Mesodermal cell (in vitro differentiated cells): ENCODE data around the gene GOLGA6A.
"Not testable (repeated sequence)": the region's sequence is repeated elsewhere in the genome, so short reads cannot be mapped to it uniquely, and the experiment has no call there.

Source experiments
- H3K27ac ChIP-seq: 2 replicates; pipeline ENCODE4 v1.7.0; 2013; ENCODE audit warnings: mild to moderate bottlenecking, low read depth, low read length, moderate library complexity; ENCODE audit not compliant: severe bottlenecking
- H3K36me3 ChIP-seq: 2 replicates; pipeline ENCODE4 v1.7.1; 2013; ENCODE audit warnings: mild to moderate bottlenecking, low read length, moderate library complexity; ENCODE audit not compliant: control insufficient read depth, insufficient read depth
- H3K4me1 ChIP-seq: one replicate; pipeline ENCODE4 v1.7.1; 2013; ENCODE audit warnings: mild to moderate bottlenecking, low read length; ENCODE audit not compliant: insufficient read depth, control insufficient read depth, poor library complexity, severe bottlenecking
- H3K4me3 ChIP-seq: 2 replicates; pipeline ENCODE4 v1.7.0; 2013; ENCODE audit warnings: low read length, control low read depth, mild to moderate bottlenecking; ENCODE audit not compliant: insufficient read depth, poor library complexity, severe bottlenecking; ENCODE audit errors: extremely low read depth
- H3K9me3 ChIP-seq: 2 replicates; pipeline ENCODE4 v1.7.1; 2013; ENCODE audit warnings: mild to moderate bottlenecking, low read length, moderate library complexity; ENCODE audit not compliant: control insufficient read depth
- WGBS, 2 experiments: methylation state at CpG; one replicate each; pipeline ENCODE4 v1.1.5; 2013; ENCODE audit warnings: missing lambda C conversion rate in 2 of 2; ENCODE audit not compliant: insufficient coverage in 2 of 2; 5-methylcytosine and 5-hydroxymethylcytosine counted together

GOLGA6A gene

DNA sequence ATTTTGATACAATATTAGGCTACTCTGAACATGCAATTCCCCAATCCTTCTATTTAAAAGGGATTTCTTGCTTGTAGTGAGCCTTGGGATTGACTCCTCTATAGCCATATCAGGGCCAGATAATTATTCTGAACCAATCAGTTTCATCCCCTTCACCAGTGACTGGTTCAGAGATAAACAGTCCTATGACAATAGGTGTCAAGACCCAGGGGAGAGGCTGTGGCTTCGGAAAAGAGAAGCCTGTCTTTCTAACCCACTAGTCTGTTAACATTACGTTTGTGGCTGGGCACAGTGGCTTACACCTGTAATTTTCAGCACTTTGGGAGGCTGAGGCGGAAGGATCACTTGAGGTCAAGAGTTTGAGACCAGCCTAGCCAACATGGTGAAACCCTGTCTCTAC lies 41.8 kb upstream of the GOLGA6A start:
- Histone ChIP-seq H3K4me1 (peaks cover 21% of the 10 kb centered on the region), H3K9me3 (no peaks in the 10 kb centered on the region), H3K36me3 (no peaks in the 10 kb centered on the region), H3K4me3 (no peak overlapping the region), H3K27ac (no peak overlapping the region)
- WGBS, 2 experiments: 81 to 94% methylated on average over 2 to 3 of the region's 3 CpGs

DNA sequence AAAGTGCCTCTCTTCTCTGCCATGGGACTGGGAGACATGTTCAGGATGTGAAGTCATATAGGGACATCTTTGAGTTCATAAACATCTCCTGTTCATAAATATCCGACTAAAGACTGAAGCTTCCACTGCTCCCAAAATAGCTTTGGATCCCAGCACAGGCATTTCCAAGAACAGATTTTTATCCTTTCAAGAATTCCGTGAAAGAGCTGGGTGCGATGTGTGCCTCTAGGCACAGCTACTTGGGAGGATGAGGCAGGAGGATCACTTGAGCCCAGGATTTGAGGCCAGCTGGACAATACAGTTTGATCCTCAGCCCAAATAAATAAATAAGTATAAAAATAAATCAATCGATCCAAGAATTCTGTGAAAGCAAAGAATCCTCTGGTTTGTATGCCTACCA lies 41.3 kb upstream of the GOLGA6A start:
- Histone ChIP-seq H3K9me3 (no peaks in the 10 kb centered on the region), H3K36me3 (no peaks in the 10 kb centered on the region), H3K4me3 (no peak overlapping the region), H3K27ac (no peak overlapping the region), H3K4me1 (peaks cover 17% of the 10 kb centered on the region)
- WGBS, 2 experiments: 90 to 100% methylated on average over 1 to 2 of the region's 4 CpGs

DNA sequence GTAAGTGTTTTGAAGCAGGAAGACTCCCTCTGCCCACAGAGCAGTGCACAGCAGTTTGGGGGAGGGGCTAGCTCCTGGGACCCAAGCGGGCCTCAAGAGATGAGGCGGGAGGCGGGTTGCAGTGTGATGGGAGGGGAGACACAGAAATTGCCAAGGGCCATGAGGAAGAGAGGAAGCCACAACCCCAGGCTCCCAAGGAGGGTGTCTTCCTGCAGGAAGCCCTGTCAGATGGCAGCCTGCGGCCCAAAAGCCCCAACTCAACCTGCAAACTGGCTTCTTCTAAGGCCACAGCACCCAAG lies 40.7 kb upstream of the GOLGA6A start:
- H3K36me3 ChIP-seq: no peaks in the 10 kb centered on the region
- no CpG with 5 or more reads among the region's 4 CpGs for WGBS, 2 experiments
- no peak overlapping the region for H3K27ac ChIP-seq
- H3K4me1 ChIP-seq: peaks cover 11% of the 10 kb centered on the region
- H3K4me3 ChIP-seq: no peak overlapping the region
- H3K9me3 ChIP-seq: no peaks in the 10 kb centered on the region

DNA sequence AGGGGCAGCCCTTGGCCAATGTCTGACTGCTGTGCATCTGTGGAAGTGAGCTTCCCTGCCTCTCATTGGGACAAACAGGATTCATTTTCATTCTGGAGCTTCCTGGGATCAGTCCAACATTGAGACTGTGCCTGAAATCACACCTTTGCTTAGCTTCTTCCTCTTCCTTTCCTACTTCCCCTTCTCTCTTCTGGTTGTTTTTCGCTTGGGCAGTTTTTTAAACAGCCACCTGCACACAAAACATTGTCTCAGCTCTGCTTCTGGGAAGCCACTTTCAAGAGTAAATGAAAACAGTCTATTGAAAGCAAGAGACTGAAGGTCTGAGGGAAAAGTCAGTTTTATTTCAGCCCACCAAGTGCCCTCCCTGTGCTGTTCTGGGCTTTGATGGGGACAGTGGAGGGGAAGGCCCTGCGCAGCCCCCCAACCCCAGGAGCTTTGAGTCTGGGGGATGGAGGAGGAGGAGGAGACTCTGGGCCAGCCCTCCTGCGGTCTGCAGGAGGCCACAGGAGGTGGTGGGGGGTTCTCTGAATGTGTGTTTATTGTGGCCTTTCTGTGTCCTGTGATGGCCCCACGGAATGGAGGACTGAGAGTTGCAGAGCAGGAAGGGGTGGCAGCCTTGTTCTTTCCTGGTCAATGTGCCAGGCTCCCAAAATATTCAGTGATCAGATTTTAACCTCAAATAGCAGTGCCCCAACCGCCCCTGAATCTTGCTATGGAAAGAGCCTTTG lies 40.2 kb upstream of the GOLGA6A start:
- H3K4me3 ChIP-seq: no peak overlapping the region
- no peaks in the 10 kb centered on the region for H3K36me3 ChIP-seq
- WGBS, 2 experiments: 14 to 60% methylated on average over 1 of the region's 5 CpGs
- H3K27ac ChIP-seq: no peak overlapping the region
- H3K4me1 ChIP-seq: peaks cover 10% of the 10 kb centered on the region
- H3K9me3 ChIP-seq: no peaks in the 10 kb centered on the region

DNA sequence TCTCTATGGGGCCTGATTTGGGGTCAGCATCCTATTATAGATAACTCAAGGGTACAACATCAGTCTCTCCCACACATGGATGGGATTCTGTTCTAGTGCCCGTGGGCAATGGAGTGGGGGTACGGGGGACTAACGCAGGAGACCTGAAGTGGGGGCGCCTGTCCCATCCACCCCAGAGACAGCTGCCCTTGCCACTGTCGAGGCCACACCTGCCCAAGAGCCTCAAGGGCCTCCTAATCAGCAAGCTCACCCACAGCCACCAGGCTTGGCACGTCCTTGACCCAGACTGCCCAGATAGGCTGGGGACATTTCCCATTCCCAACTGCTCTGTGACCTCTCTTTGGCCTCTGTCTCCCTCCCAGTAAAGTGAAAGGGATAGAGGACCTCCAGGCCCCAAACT lies 39.5 kb upstream of the GOLGA6A start:
- 80 to 100% methylated on average over 1 to 3 of the region's 6 CpGs for WGBS, 2 experiments
- Histone ChIP-seq H3K27ac (no peak overlapping the region), H3K36me3 (no peaks in the 10 kb centered on the region), H3K4me1 (peaks cover 10% of the 10 kb centered on the region), H3K9me3 (no peaks in the 10 kb centered on the region), H3K4me3 (no peak overlapping the region)

DNA sequence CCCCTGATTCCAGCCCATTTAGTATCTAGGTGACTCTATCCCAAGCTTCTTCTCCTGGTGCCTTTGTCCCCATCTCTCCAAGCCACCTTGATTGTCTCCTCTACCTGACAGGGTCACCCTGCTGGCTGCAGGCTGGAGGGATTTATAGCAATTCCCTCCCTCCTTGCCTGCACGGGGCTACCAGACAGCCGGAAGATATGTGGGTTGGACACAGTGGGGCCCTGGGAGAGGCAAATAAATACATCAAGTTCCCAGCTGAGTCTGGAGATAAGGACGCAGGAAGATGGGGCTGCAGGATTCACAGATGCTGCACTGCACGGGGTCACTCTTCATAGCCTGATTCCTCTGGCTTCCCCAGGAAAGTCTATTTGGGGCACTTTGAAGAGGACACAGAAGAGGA lies 38.7 kb upstream of the GOLGA6A start:
- Histone ChIP-seq H3K36me3 (no peaks in the 10 kb centered on the region), H3K4me3 (no peak overlapping the region), H3K4me1 (peaks cover 10% of the 10 kb centered on the region), H3K9me3 (no peaks in the 10 kb centered on the region), H3K27ac (no peak overlapping the region)
- 79% methylated on average over 2 to 3 of the region's 4 CpGs for WGBS, 2 experiments

DNA sequence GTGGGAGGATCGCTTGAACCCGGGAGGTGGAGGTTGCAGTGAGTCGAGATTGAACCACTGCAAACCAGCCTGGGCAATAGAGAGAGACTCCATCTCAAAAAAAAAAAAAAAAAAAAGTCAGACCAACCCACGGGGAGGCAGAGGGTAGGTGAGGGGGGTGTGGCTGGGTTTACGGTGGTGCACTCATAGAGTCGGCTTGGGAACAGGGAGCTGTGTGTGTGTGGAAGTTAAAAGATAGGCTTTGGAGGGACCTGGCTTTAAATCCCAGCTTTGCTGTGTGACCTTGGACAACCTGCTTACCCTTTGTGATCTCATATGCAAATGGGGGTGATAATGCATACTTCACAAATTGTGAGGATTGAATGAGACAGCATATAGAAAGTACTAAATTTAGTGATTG lies 38.1 kb upstream of the GOLGA6A start:
- Histone ChIP-seq H3K36me3 (no peaks in the 10 kb centered on the region), H3K9me3 (no peaks in the 10 kb centered on the region), H3K4me1 (peaks cover 10% of the 10 kb centered on the region), H3K27ac (no peak overlapping the region), H3K4me3 (no peak overlapping the region)
- WGBS, 2 experiments: 74 to 83% methylated on average over 3 of the region's 6 CpGs

DNA sequence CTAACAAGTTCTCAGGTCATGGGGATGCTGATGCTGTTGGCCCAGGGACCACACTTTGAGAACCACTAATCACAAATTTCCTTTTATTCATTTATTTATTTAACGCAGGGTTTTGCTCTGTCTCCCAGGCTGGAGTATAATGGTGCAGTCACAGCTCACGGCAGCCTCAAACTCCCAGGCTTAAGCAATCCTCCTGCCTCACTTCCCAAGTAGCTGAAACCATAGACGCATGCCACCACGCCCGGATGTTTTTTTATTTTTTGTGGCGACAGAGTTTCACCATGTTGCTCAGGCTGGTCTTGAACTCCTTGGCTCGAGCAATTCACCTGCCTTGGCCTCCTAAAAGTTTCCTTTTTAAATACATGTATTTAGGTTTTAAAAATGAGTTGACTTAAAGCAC lies 27.4 kb upstream of the GOLGA6A start:
- WGBS, 2 experiments: 90 to 96% methylated on average over 3 to 6 of the region's 7 CpGs
- Histone ChIP-seq H3K4me3 (no peak overlapping the region), H3K9me3 (no peaks in the 10 kb centered on the region), H3K4me1 (no peaks in the 10 kb centered on the region), H3K36me3 (no peaks in the 10 kb centered on the region), H3K27ac (no peak overlapping the region)

DNA sequence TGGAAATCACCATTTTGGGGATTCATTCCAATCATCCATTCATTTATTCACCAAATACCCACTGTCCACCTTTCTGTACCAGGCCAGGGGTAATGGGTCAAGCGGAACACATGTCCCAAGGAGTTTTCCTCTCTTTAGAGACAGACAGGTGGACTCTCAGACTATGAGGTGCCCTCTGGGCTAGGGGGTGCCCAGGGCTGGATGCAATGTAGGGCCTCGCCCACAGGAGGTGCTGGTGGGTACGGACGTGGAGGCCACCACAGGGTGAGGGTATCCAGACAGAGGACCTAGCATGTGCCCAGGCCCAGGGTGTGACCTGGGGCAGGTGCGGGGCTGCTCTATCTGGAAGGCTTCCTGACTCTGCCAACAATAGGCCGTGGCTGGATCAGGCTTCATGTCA lies 26.3 kb upstream of the GOLGA6A start:
- WGBS, 2 experiments: 80 to 100% methylated on average over 1 of the region's 6 CpGs
- not testable (repeated sequence) for H3K9me3 ChIP-seq, H3K4me3 ChIP-seq, H3K27ac ChIP-seq, H3K36me3 ChIP-seq, H3K4me1 ChIP-seq

DNA sequence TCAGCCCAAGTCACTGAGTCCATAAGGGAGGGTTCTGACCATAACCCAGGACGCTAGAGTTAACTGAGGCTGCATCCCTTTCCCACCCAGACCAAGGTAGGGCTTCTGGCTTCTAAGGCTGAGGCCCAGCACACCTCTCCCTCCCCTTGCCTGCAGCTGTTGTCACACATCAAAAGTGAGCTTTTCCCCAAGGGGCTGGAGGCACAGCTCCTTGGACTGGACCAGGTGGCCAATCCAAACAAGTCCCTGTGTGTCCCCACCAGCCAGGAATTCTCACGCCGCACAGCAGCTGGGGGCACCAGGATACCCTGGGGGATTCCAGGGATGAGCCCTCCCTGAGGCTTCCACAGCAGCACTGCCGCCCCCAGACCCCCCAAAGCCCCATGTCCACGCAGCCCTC lies 25.8 kb upstream of the GOLGA6A start:
- Histone ChIP-seq H3K27ac (no peak overlapping the region), H3K4me3 (no peak overlapping the region), H3K36me3 (no peaks in the 10 kb centered on the region), H3K9me3 (no peaks in the 10 kb centered on the region), H3K4me1 (no peaks in the 10 kb centered on the region)
- 89 to 90% methylated on average over 3 to 5 of the region's 5 CpGs for WGBS, 2 experiments

DNA sequence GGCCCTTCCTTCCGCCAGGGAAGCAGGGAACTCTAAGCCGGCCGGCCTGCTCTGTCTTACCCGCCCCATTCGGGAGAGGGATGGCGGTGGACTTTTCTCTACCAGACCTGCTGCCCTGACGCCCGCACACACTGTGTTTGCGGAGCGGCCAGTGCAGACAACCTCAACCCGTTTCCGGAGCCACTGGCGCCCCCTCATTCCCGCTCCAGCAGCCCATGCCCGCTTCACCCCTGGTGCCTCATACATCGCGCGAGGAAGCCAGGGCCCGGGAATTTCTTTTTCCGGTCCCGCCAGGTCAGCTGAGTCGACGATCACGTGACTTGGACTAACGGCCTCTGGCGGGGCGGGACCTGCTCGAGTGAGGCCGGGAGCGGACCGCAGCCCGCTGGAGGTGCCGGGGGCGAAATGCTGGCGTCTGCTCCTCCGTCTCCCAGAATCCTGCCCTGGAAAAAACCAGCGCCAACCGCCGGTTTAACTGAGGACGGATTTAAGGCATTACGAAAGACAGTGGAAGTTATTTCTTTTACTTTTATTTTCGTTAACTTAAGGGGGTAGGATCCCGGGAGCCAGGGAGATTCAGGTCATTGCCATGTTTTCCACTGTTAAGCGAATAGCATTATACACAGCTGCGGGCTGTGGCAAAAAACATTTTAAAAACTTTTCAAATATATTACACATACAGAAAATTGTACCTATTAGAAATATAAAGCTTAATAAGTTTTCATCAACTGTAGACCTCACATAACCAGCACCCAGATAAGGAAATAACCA lies 17.8 kb upstream of the GOLGA6A start:
- H3K27ac ChIP-seq, H3K9me3 ChIP-seq, H3K36me3 ChIP-seq, H3K4me1 ChIP-seq: not testable (repeated sequence)
- WGBS, 2 experiments: 25 to 30% methylated on average over 16 to 17 of the region's 45 CpGs
- H3K4me3 ChIP-seq: peak overlapping the region; percentile 14
